HEK293 (cell line): ENCODE results near the gene BAK1.
A peak's percentile ranks its signal among the peaks of the same experiment; 100 is the strongest.

Source experiments
- BCL11A ChIP-seq: fragments of 450-650 bp; formaldehyde crosslinking; IDR thresholded peaks from 2 replicates; pipeline ENCODE4 v1.5.1; 2016; ENCODE audit warnings: low read depth, missing biosample characterization, missing genetic modification characterization
- EGR2 ChIP-seq: fragments of 450-650 bp; formaldehyde crosslinking; IDR thresholded peaks from 2 replicates; pipeline ENCODE4 v1.5.1; 2016; ENCODE audit warnings: low read depth, missing biosample characterization, missing genetic modification characterization
- KLF17 ChIP-seq: fragments of 450-650 bp; formaldehyde crosslinking; IDR thresholded peaks from 2 replicates; pipeline ENCODE4 v1.5.1; 2016; ENCODE audit warnings: missing biosample characterization, missing genetic modification characterization
- PATZ1 ChIP-seq: fragments of 450-650 bp; formaldehyde crosslinking; IDR thresholded peaks from 2 replicates; pipeline ENCODE4 v1.5.1; 2016; ENCODE audit warnings: missing biosample characterization, missing genetic modification characterization
- PBX3 ChIP-seq: sonication (generic); formaldehyde crosslinking; IDR thresholded peaks from 2 replicates; pipeline ENCODE4 v1.8.1; 2022; ENCODE audit warnings: mild to moderate bottlenecking, moderate library complexity, missing genetic modification reagents
- PRDM4 ChIP-seq: fragments of 450-650 bp; formaldehyde crosslinking; IDR thresholded peaks from 2 replicates; pipeline ENCODE4 v1.5.1; 2017; ENCODE audit warnings: missing biosample characterization, missing genetic modification characterization
- SP2 ChIP-seq: fragments of 450-650 bp; formaldehyde crosslinking; IDR thresholded peaks from 2 replicates; pipeline ENCODE4 v1.5.1; 2016; ENCODE audit warnings: missing biosample characterization, missing genetic modification characterization
- SP3 ChIP-seq: fragments of 450-650 bp; formaldehyde crosslinking; IDR thresholded peaks from 2 replicates; pipeline ENCODE4 v1.5.1; 2016; ENCODE audit warnings: missing biosample characterization, missing genetic modification characterization
- WT1 ChIP-seq: fragments of 450-650 bp; formaldehyde crosslinking; IDR thresholded peaks from 2 replicates; pipeline ENCODE4 v1.5.1; 2016; ENCODE audit warnings: missing biosample characterization, missing genetic modification characterization
- ZEB2 ChIP-seq: fragments of 450-650 bp; formaldehyde crosslinking; IDR thresholded peaks from 2 replicates; pipeline ENCODE4 v1.5.1; 2016; ENCODE audit warnings: missing biosample characterization, missing genetic modification characterization
- ZFHX2 ChIP-seq: fragments of 450-650 bp; formaldehyde crosslinking; conservative IDR thresholded peaks from 2 replicates; pipeline ENCODE4 v1.5.1; 2016; ENCODE audit warnings: missing biosample characterization, missing genetic modification characterization
- ZIC2 ChIP-seq: fragments of 450-650 bp; formaldehyde crosslinking; IDR thresholded peaks from 2 replicates; pipeline ENCODE4 v1.5.1; 2016; ENCODE audit warnings: missing biosample characterization, missing genetic modification characterization
- ZNF155 ChIP-seq: fragments of 450-650 bp; formaldehyde crosslinking; IDR thresholded peaks from 2 replicates; pipeline ENCODE4 v1.5.1; 2016; ENCODE audit warnings: missing biosample characterization, missing genetic modification characterization
- ZNF398 ChIP-seq: fragments of 450-650 bp; formaldehyde crosslinking; IDR thresholded peaks from 2 replicates; pipeline ENCODE4 v1.5.1; 2017; ENCODE audit warnings: missing biosample characterization, missing genetic modification characterization
- ZNF501 ChIP-seq: fragments of 450-650 bp; formaldehyde crosslinking; IDR thresholded peaks from 2 replicates; pipeline ENCODE4 v1.5.1; 2016; ENCODE audit warnings: missing biosample characterization, missing genetic modification characterization
- ZNF518A ChIP-seq: fragments of 450-650 bp; formaldehyde crosslinking; conservative IDR thresholded peaks from 2 replicates; pipeline ENCODE4 v1.5.1; 2016; ENCODE audit warnings: low read depth, missing biosample characterization, missing genetic modification characterization
- ZNF548 ChIP-seq: fragments of 450-650 bp; formaldehyde crosslinking; IDR thresholded peaks from 2 replicates; pipeline ENCODE4 v1.5.1; 2016; ENCODE audit warnings: missing biosample characterization, missing genetic modification characterization
- ZNF571 ChIP-seq: fragments of 450-650 bp; formaldehyde crosslinking; IDR thresholded peaks from 2 replicates; pipeline ENCODE4 v1.5.0; 2017; ENCODE audit warnings: missing biosample characterization, missing genetic modification characterization
- ZNF704 ChIP-seq: fragments of 450-650 bp; formaldehyde crosslinking; IDR thresholded peaks from 2 replicates; pipeline ENCODE4 v1.5.1; 2016; ENCODE audit warnings: missing biosample characterization, missing genetic modification characterization
- ZNF776 ChIP-seq: fragments of 450-650 bp; formaldehyde crosslinking; IDR thresholded peaks from 2 replicates; pipeline ENCODE4 v1.5.0; 2017; ENCODE audit warnings: missing biosample characterization, missing genetic modification characterization, borderline replicate concordance
- ZNF777 ChIP-seq: fragments of 450-650 bp; formaldehyde crosslinking; IDR thresholded peaks from 2 replicates; pipeline ENCODE4 v1.5.1; 2017; ENCODE audit warnings: missing biosample characterization, missing genetic modification characterization, borderline replicate concordance
- ZNF843 ChIP-seq: fragments of 450-650 bp; formaldehyde crosslinking; IDR thresholded peaks from 2 replicates; pipeline ENCODE4 v1.5.1; 2016; ENCODE audit warnings: missing biosample characterization, missing genetic modification characterization

BAK1 gene

GRCh38 chr6:33621711-33622388 lies 41.8 kb upstream of the BAK1 start (continued):
- TF ChIP-seq PRDM4 (tag by site-specific recombination), result no peak
- peak; percentile 100 for TF ChIP-seq ZFHX2 (tag by site-specific recombination)
- TF ChIP-seq ZNF704 (tag by site-specific recombination), result no peak
- peak; percentile 58 for TF ChIP-seq ZEB2 (tag by site-specific recombination)
- 0 out of 2 replicates have a peak, but pooled peaks have one; percentile 3 for TF ChIP-seq ZNF777 (tag by site-specific recombination)
- no peak for TF ChIP-seq ZNF155 (tag by site-specific recombination)
- TF ChIP-seq BCL11A, result no peak
- TF ChIP-seq ZNF398, result peak; percentile 83
- TF ChIP-seq ZNF843 (tag by site-specific recombination), result 0 out of 2 replicates have a peak, but pooled peaks have one; percentile 12
- TF ChIP-seq EGR2 (tag by site-specific recombination), result peak; percentile 99
- TF ChIP-seq ZNF776 (tag by site-specific recombination), result no peak
- no peak for TF ChIP-seq ZNF518A (tag by site-specific recombination)
- TF ChIP-seq WT1, result peak; percentile 79; the same call in 1 of the 2 replicates
- TF ChIP-seq KLF17 (tag by site-specific recombination), result peak; percentile 84
- peak; percentile 98 for TF ChIP-seq PATZ1
- no peak for TF ChIP-seq ZNF571 (tag by site-specific recombination)
- TF ChIP-seq ZNF548, result no peak
- TF ChIP-seq ZIC2 (tag by site-specific recombination), result peak; percentile 77
- 0 out of 2 replicates have a peak, but pooled peaks have one; percentile 37 for TF ChIP-seq PBX3
- peak; percentile 93 for TF ChIP-seq SP2 (tag by site-specific recombination)
- 0 out of 2 replicates have a peak, but pooled peaks have one; percentile 66 for TF ChIP-seq ZNF501 (tag by site-specific recombination)
- TF ChIP-seq SP3 (tag by site-specific recombination), result peak; percentile 97
